ENCODE data around the gene TIMP4. TPM values are rescaled to one million over a fixed set of nuclear protein-coding genes. Genes with fewer than 3 reads are reported as not detected.

The TIMP4 gene
- polyA plus RNA-seq, 1 of the 3 experiments (the other 2 are of a cell fraction): not detected

DNA sequence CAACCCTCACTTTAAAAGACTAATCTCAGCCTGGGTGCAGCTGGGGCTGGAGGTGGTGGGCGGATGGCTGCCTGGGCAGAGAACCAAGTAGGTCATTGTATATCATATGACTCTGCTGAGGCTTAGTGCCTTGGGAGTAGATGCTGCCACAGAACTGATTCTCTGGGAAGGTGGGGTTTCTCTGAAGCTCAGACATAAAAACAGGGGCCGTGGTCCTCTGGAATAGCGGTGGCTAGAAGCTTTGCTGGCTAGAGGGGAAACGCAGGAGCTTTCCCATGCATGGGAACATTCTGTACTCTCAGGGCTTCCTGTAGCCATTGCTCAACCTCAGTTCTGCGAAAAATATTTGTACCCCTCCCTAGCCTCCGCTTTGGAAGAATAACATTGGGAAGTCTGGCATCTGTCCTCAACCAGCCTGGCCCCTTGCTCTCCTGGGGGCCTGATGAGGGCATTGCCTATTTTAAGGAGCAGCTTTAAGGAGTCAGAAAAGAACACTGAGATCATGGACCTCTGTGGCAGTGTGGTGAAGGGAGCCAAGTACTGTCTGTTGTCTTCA, 14.7 kb downstream of the TIMP4 start:
- ChIA-PET POLR2A (no interaction called here), CTCF (interaction anchor here (3.4 to 14.9 kb wide), 3 partner anchors 8 to 336 kb away, joined by 15 to 229 read pairs (median 39); no protein-coding TSS in a partner anchor)
- Histone ChIP-seq H3K9ac (no peak overlapping the region), H3K4me2 (no peak overlapping the region), H3K4me3 (ENCODE audit: low read depth in 2 of 2, low read length in 1 of 2) (no peak overlapping the region), H3K9me2 (no peaks in the 10 kb centered on the region), H4K20me1 (ENCODE audit: insufficient read depth) (no peaks in the 10 kb centered on the region), H3K9me3 (no peaks in the 10 kb centered on the region), H3F3A (replicated peaks; ENCODE audit: insufficient read depth) (no peaks in the 10 kb centered on the region), H3K79me2 (ENCODE audit: insufficient read depth) (no peaks in the 10 kb centered on the region), H3K27ac (ENCODE audit: low read depth in 2 of 2, low read length in 1 of 2) (no peak overlapping the region), H2AFZ (ENCODE audit: low read depth) (no peak overlapping the region), H3K4me1 (ENCODE audit: control insufficient read depth in 1 of 2, insufficient read depth in 2 of 2, low read depth in 1 of 2, low read length in 1 of 2) (peaks cover 0 to 10% of the 10 kb centered on the region in 2 experiments; a peak in 1 of 4 replicates), H3K27me3 (ENCODE audit: insufficient read depth) (no peaks in the 10 kb centered on the region), H3K36me3 (replicated peaks in 1 of 2; ENCODE audit: control insufficient read depth in 1 of 2, insufficient read depth in 2 of 2, low read length in 1 of 2) (no peaks in the 10 kb centered on the region)
- DNase-seq: no peak
- TF ChIP-seq JUND (IDR thresholded peaks at IDR 0.05) (no peak), FOXM1 (IDR thresholded peaks at IDR 0.05; ENCODE audit: low read depth) (no peak), FOSL2 (IDR thresholded peaks at IDR 0.05; ENCODE audit: borderline replicate concordance, low read depth) (no peak), YY1 (IDR thresholded peaks at IDR 0.05; ENCODE audit: low read depth) (no peak), MXI1 (IDR thresholded peaks at IDR 0.05; ENCODE audit: low read depth, low read length) (no peak), EP300 (IDR thresholded peaks at IDR 0.05; ENCODE audit: borderline replicate concordance in 1 of 2, low read depth in 1 of 2, low read length in 1 of 2) (no peak)
- WGBS (ENCODE audit: low lambda C conversion rate): 73% methylated on average over 4 of the region's 6 CpGs

DNA sequence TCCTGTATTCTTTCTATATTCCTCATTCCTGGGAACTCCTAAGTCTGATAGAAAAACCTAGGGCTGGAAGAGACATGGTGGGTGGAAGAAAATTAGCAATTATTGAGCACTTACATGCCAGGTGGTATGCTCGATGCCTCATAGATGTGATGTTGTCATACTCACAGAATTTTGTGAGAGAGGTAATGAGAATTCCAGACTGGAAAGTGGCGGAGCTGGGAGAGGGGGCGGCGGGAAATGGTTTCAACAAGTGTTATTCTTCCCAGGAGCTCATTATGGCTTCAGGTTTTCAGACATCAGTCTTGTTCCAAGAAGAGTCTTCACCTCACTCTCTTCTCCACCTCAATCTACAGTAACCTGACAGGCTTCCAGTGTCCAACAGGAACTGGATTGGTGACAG, 16.2 kb downstream of the TIMP4 start:
- no peak overlapping the region for H3K27ac ChIP-seq (ENCODE audit: low read depth in 2 of 2, low read length in 1 of 2)
- no peak for DNase-seq
- no peak overlapping the region for H3K4me3 ChIP-seq (ENCODE audit: low read depth in 2 of 2, low read length in 1 of 2)
- ChIA-PET CTCF (interaction anchor here (1.0 to 14.9 kb wide), 3 partner anchors 13 to 337 kb away, joined by 3 to 229 read pairs (median 3); no protein-coding TSS in a partner anchor), POLR2A (no interaction called here)
- H3K27me3 ChIP-seq (ENCODE audit: insufficient read depth): no peaks in the 10 kb centered on the region
- no peak overlapping the region for H3K4me2 ChIP-seq
- no peaks in the 10 kb centered on the region for H4K20me1 ChIP-seq (ENCODE audit: insufficient read depth)
- H3K4me1 ChIP-seq (ENCODE audit: control insufficient read depth in 1 of 2, insufficient read depth in 2 of 2, low read depth in 1 of 2, low read length in 1 of 2): no peaks in the 10 kb centered on the region
- TF ChIP-seq ELF1 (IDR thresholded peaks at IDR 0.05) (no peak), EZH2phosphoT487 (IDR thresholded peaks at IDR 0.05; ENCODE audit: borderline replicate concordance, low read depth) (no peak), GATA2 (CRISPR knock-in tag; IDR thresholded peaks at IDR 0.05) (no peak), NFIC (IDR thresholded peaks at IDR 0.05; ENCODE audit: borderline replicate concordance) (no peak), JUND (IDR thresholded peaks at IDR 0.05) (no peak), MEF2A (IDR thresholded peaks at IDR 0.05; ENCODE audit: borderline replicate concordance, low read depth) (no peak), RXRA (IDR thresholded peaks at IDR 0.05; ENCODE audit: borderline replicate concordance, low read depth) (no peak), CHD2 (IDR thresholded peaks at IDR 0.05; ENCODE audit: low read length, partially characterized antibody) (no peak), FOSL2 (IDR thresholded peaks at IDR 0.05; ENCODE audit: borderline replicate concordance, low read depth) (no peak)
- TF ChIP-seq, protein P1, sequence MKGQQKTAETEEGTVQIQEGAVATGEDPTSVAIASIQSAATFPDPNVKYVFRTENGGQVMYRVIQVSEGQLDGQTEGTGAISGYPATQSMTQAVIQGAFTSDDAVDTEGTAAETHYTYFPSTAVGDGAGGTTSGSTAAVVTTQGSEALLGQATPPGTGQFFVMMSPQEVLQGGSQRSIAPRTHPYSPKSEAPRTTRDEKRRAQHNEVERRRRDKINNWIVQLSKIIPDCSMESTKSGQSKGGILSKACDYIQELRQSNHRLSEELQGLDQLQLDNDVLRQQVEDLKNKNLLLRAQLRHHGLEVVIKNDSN (IDR thresholded peaks at IDR 0.05; ENCODE audit: borderline replicate concordance, low read depth): no peak
- TF ChIP-seq, protein P2, sequence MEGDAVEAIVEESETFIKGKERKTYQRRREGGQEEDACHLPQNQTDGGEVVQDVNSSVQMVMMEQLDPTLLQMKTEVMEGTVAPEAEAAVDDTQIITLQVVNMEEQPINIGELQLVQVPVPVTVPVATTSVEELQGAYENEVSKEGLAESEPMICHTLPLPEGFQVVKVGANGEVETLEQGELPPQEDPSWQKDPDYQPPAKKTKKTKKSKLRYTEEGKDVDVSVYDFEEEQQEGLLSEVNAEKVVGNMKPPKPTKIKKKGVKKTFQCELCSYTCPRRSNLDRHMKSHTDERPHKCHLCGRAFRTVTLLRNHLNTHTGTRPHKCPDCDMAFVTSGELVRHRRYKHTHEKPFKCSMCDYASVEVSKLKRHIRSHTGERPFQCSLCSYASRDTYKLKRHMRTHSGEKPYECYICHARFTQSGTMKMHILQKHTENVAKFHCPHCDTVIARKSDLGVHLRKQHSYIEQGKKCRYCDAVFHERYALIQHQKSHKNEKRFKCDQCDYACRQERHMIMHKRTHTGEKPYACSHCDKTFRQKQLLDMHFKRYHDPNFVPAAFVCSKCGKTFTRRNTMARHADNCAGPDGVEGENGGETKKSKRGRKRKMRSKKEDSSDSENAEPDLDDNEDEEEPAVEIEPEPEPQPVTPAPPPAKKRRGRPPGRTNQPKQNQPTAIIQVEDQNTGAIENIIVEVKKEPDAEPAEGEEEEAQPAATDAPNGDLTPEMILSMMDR (IDR thresholded peaks at IDR 0.05): no peak
- no peaks in the 10 kb centered on the region for H3F3A ChIP-seq (replicated peaks; ENCODE audit: insufficient read depth)
- no peaks in the 10 kb centered on the region for H3K9me2 ChIP-seq
- H3K9me3 ChIP-seq: no peaks in the 10 kb centered on the region
- 82% methylated on average over 4 of the region's 4 CpGs for WGBS (ENCODE audit: low lambda C conversion rate)
- no peaks in the 10 kb centered on the region for H3K36me3 ChIP-seq (replicated peaks in 1 of 2; ENCODE audit: control insufficient read depth in 1 of 2, insufficient read depth in 2 of 2, low read length in 1 of 2)
- no peak overlapping the region for H2AFZ ChIP-seq (ENCODE audit: low read depth)
- no peaks in the 10 kb centered on the region for H3K79me2 ChIP-seq (ENCODE audit: insufficient read depth)
- H3K9ac ChIP-seq: no peak overlapping the region

Measured in SK-N-SH (cell line).